HepG2 (cell line): ENCODE results near the gene DLX3. TPM values are rescaled to one million over a fixed set of nuclear protein-coding genes. Genes with fewer than 3 reads are reported as not detected.
A peak's percentile ranks its signal among the peaks of the same experiment; 100 is the strongest.

Experiments
- FOXM1 ChIP-seq: sonication (generic); formaldehyde crosslinking; IDR thresholded peaks from 2 replicates; pipeline ENCODE4 v1.5.0; 2020; ENCODE audit warnings: missing genetic modification reagents
- HHEX ChIP-seq: IDR thresholded peaks from 2 replicates; pipeline ENCODE4 v1.6.1; 2016; ENCODE audit warnings: control low read depth
- HMGA1 ChIP-seq: sonication (generic); formaldehyde crosslinking; conservative IDR thresholded peaks from 2 replicates; pipeline ENCODE4 v1.4.0; 2020; ENCODE audit warnings: missing genetic modification reagents
- HOXA9 ChIP-seq: sonication (generic); formaldehyde crosslinking; IDR thresholded peaks from 2 replicates; pipeline ENCODE4 v1.8.1; 2022; ENCODE audit warnings: missing genetic modification reagents, mild to moderate bottlenecking, moderate library complexity, borderline replicate concordance
- KDM2A ChIP-seq: sonication (generic); formaldehyde crosslinking; IDR thresholded peaks from 2 replicates; pipeline ENCODE4 v1.4.0; 2020; ENCODE audit warnings: low read depth, missing genetic modification reagents, borderline replicate concordance
- KLF9 ChIP-seq: IDR thresholded peaks from 2 replicates; pipeline ENCODE4 v1.6.1; 2016; ENCODE audit warnings: low read depth
- PITX1 ChIP-seq: sonication (generic); formaldehyde crosslinking; IDR thresholded peaks from 2 replicates; pipeline ENCODE4 v1.5.1; 2020; ENCODE audit warnings: mild to moderate bottlenecking, missing genetic modification reagents
- SMARCC2 ChIP-seq: fragments of 450-650 bp; IDR thresholded peaks from 2 replicates; pipeline ENCODE4 v1.6.1; 2017; ENCODE audit warnings: antibody characterized with exemption, mild to moderate bottlenecking
- STAT5B ChIP-seq: sonication (generic); formaldehyde crosslinking; IDR thresholded peaks from 2 replicates; pipeline ENCODE4 v1.4.0; 2020; ENCODE audit warnings: missing genetic modification reagents
- ZBTB3 ChIP-seq: sonication (generic); formaldehyde crosslinking; IDR thresholded peaks from 2 replicates; pipeline ENCODE4 v1.4.0; 2020; ENCODE audit warnings: low read depth, mild to moderate bottlenecking, moderate library complexity, missing genetic modification reagents, borderline replicate concordance
- ZNF891 ChIP-seq: sonication (generic); formaldehyde crosslinking; IDR thresholded peaks from 2 replicates; pipeline ENCODE4 v1.5.0; 2020; ENCODE audit warnings: mild to moderate bottlenecking, missing genetic modification reagents
- polyA plus RNA-seq, 8 experiments: library from polyadenylated mRNA; depleted of rRNA in 3 of 8; stranded (reverse) in 7 of 8; unstranded in 1 of 8; fragments of >200 nt; fragmentation: Illumina TruSeq in 4 of 8; extraction: Trizol in 4 of 8; gene quantifications; 2 replicates each; pipeline versions ENCODE4 v1.2.1 to v1.2.3, GENCODE V29; 2011 to 2016; ENCODE audit warnings: low read depth in 4 of 8, missing spikeins in 1 of 8, mixed read lengths in 1 of 8; ENCODE audit not compliant: insufficient read depth in 1 of 8
- total RNA-seq, 5 experiments: library from RNA; depleted of rRNA; stranded (reverse); fragments of >200 nt; fragmentation: Illumina TruSeq; extraction: Trizol; gene quantifications; 2 replicates each; pipeline ENCODE4 v1.2.3, GENCODE V29; 2016; ENCODE audit warnings: low read depth in 1 of 5
- TF ChIP-seq, protein P1 (sequence below): sonication (generic); formaldehyde crosslinking; IDR thresholded peaks from 2 replicates; pipeline ENCODE4 v1.4.0; 2020; ENCODE audit warnings: missing genetic modification reagents
- TF ChIP-seq, protein P2 (sequence below): sonication (generic); formaldehyde crosslinking; IDR thresholded peaks from 2 replicates; pipeline ENCODE4 v1.8.0; 2022; ENCODE audit warnings: mild to moderate bottlenecking, missing genetic modification reagents, moderate library complexity
- TF ChIP-seq, protein P3 (sequence below): sonication (generic); formaldehyde crosslinking; IDR thresholded peaks from 2 replicates; pipeline ENCODE4 v1.8.0; 2022; ENCODE audit warnings: mild to moderate bottlenecking, missing genetic modification reagents; ENCODE audit not compliant: insufficient replicate concordance
- TF ChIP-seq, protein P4 (sequence below): sonication (generic); formaldehyde crosslinking; IDR thresholded peaks from 2 replicates; pipeline ENCODE4 v1.4.0; 2020; ENCODE audit warnings: missing genetic modification reagents, mild to moderate bottlenecking, borderline replicate concordance

The DLX3 gene
- total and polyA plus RNA-seq, 2 of the 13 experiments (the other 11 are each of a cell fraction or from before 2014, with no cell fraction given) = 0.03 TPM; not detected in 1

DNA sequence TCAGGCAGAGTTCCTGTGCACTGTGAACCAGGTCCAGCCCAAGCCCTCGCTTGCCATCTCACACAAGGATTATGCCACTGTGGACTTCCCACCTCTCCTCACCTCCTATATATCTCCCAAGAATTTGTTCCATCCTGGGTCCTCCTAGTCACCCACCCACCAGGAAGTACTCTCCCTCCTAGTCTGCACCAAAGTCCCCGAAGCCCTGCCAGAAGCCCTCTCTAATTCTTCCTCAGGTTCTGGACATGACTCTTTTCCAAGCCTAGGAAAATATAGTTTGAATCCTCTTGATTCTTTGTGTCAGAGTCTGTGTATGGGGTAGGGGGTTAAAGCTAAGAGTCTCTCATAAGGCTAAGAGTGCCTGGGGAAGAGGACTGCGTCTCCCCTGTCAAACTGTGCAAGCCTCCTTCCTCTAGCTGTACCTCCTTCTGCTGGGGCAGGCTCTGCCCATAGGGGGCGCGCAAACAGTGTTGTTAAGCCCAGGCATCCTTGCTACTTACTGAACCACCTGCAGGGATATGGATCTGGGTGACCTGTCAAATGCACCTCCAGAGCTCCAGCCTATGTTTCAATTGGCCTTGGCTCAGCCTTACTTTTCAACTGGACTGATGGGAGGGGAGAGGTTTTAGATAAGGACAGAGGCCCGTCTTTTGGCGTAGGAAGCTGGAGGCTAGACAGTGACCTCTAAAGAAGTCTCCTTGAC, 42.7 kb downstream of the DLX3 start (continued):
- TF ChIP-seq, protein P1, sequence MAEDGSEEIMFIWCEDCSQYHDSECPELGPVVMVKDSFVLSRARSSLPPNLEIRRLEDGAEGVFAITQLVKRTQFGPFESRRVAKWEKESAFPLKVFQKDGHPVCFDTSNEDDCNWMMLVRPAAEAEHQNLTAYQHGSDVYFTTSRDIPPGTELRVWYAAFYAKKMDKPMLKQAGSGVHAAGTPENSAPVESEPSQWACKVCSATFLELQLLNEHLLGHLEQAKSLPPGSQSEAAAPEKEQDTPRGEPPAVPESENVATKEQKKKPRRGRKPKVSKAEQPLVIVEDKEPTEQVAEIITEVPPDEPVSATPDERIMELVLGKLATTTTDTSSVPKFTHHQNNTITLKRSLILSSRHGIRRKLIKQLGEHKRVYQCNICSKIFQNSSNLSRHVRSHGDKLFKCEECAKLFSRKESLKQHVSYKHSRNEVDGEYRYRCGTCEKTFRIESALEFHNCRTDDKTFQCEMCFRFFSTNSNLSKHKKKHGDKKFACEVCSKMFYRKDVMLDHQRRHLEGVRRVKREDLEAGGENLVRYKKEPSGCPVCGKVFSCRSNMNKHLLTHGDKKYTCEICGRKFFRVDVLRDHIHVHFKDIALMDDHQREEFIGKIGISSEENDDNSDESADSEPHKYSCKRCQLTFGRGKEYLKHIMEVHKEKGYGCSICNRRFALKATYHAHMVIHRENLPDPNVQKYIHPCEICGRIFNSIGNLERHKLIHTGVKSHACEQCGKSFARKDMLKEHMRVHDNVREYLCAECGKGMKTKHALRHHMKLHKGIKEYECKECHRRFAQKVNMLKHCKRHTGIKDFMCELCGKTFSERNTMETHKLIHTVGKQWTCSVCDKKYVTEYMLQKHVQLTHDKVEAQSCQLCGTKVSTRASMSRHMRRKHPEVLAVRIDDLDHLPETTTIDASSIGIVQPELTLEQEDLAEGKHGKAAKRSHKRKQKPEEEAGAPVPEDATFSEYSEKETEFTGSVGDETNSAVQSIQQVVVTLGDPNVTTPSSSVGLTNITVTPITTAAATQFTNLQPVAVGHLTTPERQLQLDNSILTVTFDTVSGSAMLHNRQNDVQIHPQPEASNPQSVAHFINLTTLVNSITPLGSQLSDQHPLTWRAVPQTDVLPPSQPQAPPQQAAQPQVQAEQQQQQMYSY (CRISPR knock-in tag) = no peak
- TF ChIP-seq KDM2A (CRISPR knock-in tag) = peak; percentile 39; the same call in 1 of the 2 replicates
- no peak for TF ChIP-seq FOXM1
- TF ChIP-seq, protein P2, sequence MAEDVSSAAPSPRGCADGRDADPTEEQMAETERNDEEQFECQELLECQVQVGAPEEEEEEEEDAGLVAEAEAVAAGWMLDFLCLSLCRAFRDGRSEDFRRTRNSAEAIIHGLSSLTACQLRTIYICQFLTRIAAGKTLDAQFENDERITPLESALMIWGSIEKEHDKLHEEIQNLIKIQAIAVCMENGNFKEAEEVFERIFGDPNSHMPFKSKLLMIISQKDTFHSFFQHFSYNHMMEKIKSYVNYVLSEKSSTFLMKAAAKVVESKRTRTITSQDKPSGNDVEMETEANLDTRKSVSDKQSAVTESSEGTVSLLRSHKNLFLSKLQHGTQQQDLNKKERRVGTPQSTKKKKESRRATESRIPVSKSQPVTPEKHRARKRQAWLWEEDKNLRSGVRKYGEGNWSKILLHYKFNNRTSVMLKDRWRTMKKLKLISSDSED (CRISPR knock-in tag) = no peak
- TF ChIP-seq HMGA1 (CRISPR knock-in tag) = no peak
- no peak for TF ChIP-seq ZNF891 (CRISPR knock-in tag)
- TF ChIP-seq PITX1 (CRISPR knock-in tag) = peak; percentile 55; the same call in 1 of the 2 replicates
- no peak for TF ChIP-seq ZBTB3
- TF ChIP-seq HOXA9 = no peak
- no peak for TF ChIP-seq HHEX
- no peak for TF ChIP-seq SMARCC2
- TF ChIP-seq STAT5B = no peak
- TF ChIP-seq, protein P3, sequence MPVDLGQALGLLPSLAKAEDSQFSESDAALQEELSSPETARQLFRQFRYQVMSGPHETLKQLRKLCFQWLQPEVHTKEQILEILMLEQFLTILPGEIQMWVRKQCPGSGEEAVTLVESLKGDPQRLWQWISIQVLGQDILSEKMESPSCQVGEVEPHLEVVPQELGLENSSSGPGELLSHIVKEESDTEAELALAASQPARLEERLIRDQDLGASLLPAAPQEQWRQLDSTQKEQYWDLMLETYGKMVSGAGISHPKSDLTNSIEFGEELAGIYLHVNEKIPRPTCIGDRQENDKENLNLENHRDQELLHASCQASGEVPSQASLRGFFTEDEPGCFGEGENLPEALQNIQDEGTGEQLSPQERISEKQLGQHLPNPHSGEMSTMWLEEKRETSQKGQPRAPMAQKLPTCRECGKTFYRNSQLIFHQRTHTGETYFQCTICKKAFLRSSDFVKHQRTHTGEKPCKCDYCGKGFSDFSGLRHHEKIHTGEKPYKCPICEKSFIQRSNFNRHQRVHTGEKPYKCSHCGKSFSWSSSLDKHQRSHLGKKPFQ (CRISPR knock-in tag) = no peak
- TF ChIP-seq KLF9 (CRISPR knock-in tag) = no peak
- TF ChIP-seq, protein P4, sequence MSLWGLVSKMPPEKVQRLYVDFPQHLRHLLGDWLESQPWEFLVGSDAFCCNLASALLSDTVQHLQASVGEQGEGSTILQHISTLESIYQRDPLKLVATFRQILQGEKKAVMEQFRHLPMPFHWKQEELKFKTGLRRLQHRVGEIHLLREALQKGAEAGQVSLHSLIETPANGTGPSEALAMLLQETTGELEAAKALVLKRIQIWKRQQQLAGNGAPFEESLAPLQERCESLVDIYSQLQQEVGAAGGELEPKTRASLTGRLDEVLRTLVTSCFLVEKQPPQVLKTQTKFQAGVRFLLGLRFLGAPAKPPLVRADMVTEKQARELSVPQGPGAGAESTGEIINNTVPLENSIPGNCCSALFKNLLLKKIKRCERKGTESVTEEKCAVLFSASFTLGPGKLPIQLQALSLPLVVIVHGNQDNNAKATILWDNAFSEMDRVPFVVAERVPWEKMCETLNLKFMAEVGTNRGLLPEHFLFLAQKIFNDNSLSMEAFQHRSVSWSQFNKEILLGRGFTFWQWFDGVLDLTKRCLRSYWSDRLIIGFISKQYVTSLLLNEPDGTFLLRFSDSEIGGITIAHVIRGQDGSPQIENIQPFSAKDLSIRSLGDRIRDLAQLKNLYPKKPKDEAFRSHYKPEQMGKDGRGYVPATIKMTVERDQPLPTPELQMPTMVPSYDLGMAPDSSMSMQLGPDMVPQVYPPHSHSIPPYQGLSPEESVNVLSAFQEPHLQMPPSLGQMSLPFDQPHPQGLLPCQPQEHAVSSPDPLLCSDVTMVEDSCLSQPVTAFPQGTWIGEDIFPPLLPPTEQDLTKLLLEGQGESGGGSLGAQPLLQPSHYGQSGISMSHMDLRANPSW = no peak
